ENCODE measurements around the gene ELOA2. TPM values are rescaled to one million over a fixed set of nuclear protein-coding genes. Genes with fewer than 3 reads are reported as not detected.
"Not testable (repeated sequence)": the region's sequence is repeated elsewhere in the genome, so short reads cannot be mapped to it uniquely, and the experiment has no call there.

ELOA2 gene, protein sequence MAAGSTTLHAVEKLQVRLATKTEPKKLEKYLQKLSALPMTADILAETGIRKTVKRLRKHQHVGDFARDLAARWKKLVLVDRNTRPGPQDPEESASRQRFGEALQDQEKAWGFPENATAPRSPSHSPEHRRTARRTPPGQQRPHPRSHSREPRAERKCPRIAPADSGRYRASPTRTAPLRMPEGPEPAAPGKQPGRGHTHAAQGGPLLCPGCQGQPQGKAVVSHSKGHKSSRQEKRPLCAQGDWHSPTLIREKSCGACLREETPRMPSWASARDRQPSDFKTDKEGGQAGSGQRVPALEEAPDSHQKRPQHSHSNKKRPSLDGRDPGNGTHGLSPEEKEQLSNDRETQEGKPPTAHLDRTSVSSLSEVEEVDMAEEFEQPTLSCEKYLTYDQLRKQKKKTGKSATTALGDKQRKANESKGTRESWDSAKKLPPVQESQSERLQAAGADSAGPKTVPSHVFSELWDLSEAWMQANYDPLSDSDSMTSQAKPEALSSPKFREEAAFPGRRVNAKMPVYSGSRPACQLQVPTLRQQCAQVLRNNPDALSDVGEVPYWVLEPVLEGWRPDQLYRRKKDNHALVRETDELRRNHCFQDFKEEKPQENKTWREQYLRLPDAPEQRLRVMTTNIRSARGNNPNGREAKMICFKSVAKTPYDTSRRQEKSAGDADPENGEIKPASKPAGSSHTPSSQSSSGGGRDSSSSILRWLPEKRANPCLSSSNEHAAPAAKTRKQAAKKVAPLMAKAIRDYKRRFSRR
- not detected for total RNA-seq
- long read RNA-seq = 0 reads

GRCh38 chr18:47035156-47035671 lies at the start of gene ELOA2:
ELOA2 (minus strand) TSS chr18:47035621; CDS start chr18:47035264, 357 bp downstream.
- no peak for DNase-seq (ENCODE audit: low spot score)

DNA sequence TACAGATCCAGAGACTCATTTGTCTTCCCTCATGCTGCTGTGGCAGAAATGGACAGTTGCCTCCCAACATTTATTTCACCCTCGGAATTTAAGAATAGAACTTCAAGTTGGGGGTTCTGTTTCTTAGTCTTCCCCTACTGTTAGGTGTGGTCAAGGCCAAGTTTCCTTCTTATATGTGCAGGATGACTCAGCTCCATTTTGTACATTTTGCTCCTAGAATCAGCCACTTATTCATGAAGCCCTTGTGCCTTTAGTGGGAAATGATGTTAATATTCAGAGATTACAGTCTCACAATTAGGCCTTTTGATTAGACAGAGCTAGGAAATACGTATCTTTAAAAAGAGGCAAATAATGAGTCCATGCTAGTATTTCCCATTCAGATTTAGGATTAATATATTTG lies 46.2 kb upstream of the ELOA2 start:
- DNase-seq (ENCODE audit: low spot score) = no peak

DNA sequence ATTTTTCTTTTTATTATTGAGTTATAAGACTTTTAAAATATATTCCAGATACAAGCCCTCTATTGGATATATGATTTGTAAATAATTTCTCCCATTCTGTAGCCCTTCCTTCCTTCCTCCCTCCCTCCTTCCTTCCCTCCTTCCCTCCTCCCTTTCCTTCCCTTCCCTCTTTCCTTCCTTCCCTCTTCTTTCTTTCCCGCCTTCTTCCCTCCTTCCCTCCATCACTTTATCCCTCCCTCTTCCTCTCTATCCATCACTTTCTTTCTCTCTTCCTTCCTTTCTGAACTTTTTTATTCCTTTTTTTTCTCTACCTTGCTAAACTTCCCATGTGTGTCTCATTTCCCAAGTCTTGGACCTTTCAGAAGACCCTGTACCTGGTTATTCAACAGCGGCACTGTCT lies 45.5 kb upstream of the ELOA2 start:
- no peak for DNase-seq (ENCODE audit: low spot score)

DNA sequence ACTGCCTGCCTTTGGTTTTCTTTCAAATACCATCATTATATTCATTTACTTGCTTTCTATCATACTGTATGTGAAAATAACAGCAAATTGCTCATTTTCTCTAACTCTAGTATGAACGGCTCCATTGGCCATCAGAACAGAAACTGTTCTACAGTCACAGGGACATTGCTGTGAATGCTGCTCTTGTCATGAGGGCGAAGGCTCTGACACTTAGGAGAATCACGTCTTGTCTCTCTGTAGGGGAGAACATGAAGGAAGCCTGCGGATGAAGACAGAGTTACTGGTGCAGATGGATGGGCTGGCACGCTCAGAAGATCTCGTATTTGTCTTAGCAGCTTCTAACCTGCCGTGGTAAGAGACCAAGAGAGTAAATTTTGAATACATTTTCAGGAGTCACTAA lies 41.7 kb upstream of the ELOA2 start:
- DNase-seq (ENCODE audit: low spot score) = no peak

GRCh38 chr18:47075098-47075883 lies 39.9 kb upstream of the ELOA2 start:
- no peak for DNase-seq (ENCODE audit: low spot score)

DNA sequence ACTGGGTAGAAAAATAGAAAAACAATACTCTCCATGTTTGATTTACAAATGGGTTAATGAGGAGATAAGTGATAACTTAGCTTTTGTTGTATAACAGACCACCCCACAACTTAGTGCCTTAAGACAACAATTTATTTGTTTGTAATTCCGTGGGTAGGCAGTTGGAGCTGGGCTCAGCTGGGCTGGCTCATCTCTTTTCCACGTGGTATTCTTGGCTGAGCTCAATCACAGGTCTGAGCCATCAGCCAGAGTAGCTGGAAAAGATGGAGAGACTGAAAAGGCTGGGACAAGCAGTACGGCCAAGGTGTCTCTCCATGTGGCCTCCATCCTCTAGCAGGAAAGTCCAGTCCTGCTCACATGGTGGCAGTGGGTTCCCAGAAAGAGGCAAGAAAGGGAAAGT lies 32.2 kb upstream of the ELOA2 start:
- DNase-seq (ENCODE audit: low spot score) = no peak

- no peak for DNase-seq (ENCODE audit: low spot score)
Observed at GRCh38 chr18:47063096-47063495, 27.7 kb upstream of the ELOA2 start.

DNA sequence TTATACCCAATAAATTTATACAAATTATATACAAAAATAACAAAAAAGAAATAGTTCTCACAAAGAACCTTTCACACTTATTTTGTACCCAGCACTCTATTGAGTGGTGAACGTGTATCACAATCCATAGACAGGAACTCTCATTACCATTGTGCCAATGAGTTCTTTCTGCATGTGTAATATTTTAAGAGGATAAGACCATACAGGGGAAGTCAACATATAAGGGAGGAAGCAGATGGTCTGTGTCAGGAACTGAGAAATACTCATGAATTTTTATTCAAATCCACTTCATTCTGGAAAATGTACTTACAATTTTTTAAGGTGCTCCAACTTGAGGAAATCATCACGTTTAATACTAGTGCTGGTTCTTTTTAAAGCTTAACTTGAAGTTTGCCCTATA lies 27.1 kb upstream of the ELOA2 start:
- DNase-seq (ENCODE audit: low spot score) = no peak

- DNase-seq (ENCODE audit: low spot score) = no peak
Observed at GRCh38 chr18:47054369-47054768, 18.9 kb upstream of the ELOA2 start.

GRCh38 chr18:47050468-47050867 lies 15.0 kb upstream of the ELOA2 start:
- DNase-seq (ENCODE audit: low spot score) = no peak

DNA sequence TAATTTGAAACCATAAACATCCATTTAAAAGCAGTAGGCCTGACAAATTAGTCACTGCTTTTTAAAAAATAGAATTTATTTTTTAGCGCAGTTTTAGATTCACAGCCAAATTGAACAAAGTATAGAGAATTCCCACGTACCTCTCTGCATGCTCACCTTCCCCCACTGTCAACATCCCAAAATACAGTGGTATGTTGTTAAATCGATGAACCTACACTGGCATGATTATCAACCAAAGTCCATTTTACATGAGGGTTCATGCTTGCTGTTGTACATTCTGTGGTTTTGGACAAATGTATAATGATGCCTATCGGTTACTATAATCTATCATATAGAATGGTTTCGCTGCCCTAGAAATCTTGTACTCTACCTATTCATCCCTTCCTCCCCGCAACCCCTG lies 5.6 kb upstream of the ELOA2 start:
- DNase-seq (ENCODE audit: low spot score) = no peak

DNA sequence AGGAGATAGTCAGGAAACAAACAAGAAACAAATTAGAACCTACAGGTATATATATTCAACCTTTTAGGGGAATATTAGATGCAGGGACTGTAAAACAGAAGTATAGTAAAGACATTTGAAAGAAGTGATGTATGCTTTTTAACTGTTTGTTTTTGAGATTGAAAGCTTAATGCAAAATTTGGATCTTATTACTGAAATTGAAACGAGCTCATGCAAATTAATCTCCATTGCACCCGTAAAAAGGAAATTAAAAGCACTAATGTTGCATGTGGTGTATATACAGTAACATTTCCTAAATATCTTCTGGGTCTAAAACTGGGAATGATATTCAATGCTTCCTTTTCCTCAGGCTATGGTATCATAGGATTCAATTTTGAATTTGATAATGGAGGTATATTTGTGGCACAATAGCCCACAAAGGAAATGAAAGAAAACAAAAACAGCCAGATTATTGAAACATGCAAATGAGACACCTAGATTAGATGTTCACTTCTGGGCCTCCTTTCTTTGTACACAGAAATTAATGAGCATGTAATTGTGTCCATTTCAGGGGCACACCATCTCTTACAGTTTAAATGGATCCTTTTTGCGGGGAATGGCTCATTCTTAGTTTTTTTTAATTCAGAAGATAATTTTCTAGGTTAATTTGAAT lies 1.6 kb upstream of the ELOA2 start:
- DNase-seq (ENCODE audit: low spot score) = no peak

GRCh38 chr18:47036298-47036874 lies 965 bp upstream of the ELOA2 start:
- no peak for DNase-seq (ENCODE audit: low spot score)

DNA sequence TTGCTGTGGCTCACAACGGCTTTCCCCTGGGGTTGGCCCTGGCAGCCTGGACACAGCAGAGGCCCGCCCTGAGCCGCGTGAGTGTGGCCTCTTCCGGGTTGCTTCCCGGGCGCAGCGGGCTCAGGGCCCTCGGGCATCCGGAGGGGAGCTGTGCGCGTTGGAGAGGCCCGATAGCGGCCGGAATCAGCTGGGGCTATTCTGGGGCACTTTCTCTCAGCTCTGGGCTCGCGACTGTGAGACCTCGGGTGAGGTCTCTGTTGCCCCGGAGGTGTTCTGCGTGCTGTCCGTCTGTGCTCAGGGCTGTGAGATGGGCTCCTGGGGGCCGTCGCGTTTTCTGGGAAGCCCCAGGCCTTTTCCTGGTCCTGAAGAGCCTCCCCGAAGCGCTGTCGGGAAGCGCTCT lies 830 bp downstream of the ELOA2 start:
- not testable (repeated sequence) for DNase-seq (ENCODE audit: low spot score)

- DNase-seq (ENCODE audit: low spot score) = no peak
Observed at GRCh38 chr18:47032945-47033344, 2.5 kb downstream of the ELOA2 start.

- DNase-seq (ENCODE audit: low spot score) = not testable (repeated sequence)
Observed at GRCh38 chr18:47030887-47031286, 4.5 kb downstream of the ELOA2 start.

- not testable (repeated sequence) for DNase-seq (ENCODE audit: low spot score)
Observed at GRCh38 chr18:47029684-47030353, 5.6 kb downstream of the ELOA2 start.

DNA sequence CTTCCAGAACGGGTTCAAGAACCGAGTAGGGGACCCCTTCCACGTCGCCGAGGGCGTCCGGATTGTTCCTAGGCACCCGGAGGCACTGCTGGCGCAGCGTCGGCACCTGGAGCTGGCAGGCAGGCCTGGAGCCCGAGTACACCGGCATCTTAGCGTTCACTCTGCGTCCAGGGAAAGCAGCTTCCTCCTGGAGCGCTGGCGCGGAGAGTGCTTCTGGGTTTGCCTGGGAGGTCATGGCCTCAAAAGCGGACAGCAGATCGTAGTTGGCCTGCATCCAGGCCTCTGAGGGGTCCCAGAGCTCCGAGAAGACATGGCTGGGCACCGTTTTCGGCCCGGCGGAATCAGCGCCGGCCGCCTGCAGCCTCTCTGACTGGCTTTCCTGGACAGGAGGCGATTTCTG lies 6.7 kb downstream of the ELOA2 start:
- not testable (repeated sequence) for DNase-seq (ENCODE audit: low spot score)

- DNase-seq (ENCODE audit: low spot score) = not testable (repeated sequence)
Observed at GRCh38 chr18:47025557-47026174, 9.8 kb downstream of the ELOA2 start.

All from mesenteric fat pad (tissue), 1 donor.